Measurements from ENCODE around the gene CCIN. TPM values are rescaled to one million over a fixed set of nuclear protein-coding genes. Genes with fewer than 3 reads are reported as not detected.

The CCIN gene
- total and polyA plus RNA-seq, 2 of the 13 experiments (the other 11 are each of a cell fraction or from before 2014, with no cell fraction given) = not detected

DNA sequence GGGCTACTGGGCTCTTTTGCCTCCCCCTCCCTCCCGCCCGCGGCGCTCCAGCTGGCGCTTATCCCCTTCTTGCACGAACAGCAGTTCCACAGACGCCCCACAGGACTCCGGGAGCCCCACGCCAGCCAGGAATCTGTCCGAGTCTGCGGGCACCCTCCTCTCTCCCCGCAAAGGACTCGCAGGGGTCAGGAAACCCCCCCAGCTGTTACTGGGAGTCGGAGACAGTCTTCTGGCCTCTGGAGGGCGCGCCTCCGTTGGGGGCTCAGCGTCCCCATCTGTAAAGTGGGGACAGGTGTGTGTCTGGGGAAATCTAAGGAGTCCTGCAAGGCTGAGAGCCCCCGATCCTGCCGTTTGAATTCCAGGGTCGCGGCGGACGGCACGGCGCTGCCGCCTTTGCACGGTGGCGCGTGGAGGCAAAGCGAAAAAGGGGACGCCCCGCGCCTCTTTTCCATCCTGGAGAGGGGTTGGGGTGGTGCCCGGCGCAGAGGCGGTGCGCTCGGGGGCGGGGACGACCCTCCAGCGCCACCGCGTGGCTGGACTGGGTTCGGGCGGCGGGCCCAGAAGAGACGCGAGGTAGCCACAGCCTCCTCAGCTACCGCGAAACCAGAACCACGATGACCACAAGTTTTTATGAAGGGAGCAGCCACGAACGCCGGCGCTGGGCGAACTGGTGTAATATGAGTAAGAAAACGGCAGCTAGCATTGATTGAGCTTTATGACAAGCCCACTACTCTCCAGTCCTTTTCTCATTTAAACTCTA lies 2.8 kb upstream of the CCIN start (continued):
- TF ChIP-seq POGK (CRISPR knock-in tag; conservative IDR thresholded peaks at IDR 0.05) (0 out of 2 replicates have a peak, but pooled peaks have one; percentile 51), ZNF263 (CRISPR knock-in tag; IDR thresholded peaks at IDR 0.05) (no peak), ZNF747 (CRISPR knock-in tag; IDR thresholded peaks at IDR 0.05; ENCODE audit: borderline replicate concordance) (peak; percentile 37; the same call in 1 of the 2 replicates), SP140L (CRISPR knock-in tag; IDR thresholded peaks at IDR 0.05; ENCODE audit: borderline replicate concordance) (no peak), ZNF777 (CRISPR knock-in tag; IDR thresholded peaks at IDR 0.05) (0 out of 2 replicates have a peak, but pooled peaks have one; percentile 27), MBD4 (IDR thresholded peaks at IDR 0.05; ENCODE audit: borderline replicate concordance, low read length) (no peak), ZNF264 (CRISPR knock-in tag; IDR thresholded peaks at IDR 0.05) (no peak), ZNF550 (CRISPR knock-in tag; IDR thresholded peaks at IDR 0.05; ENCODE audit: borderline replicate concordance) (0 out of 2 replicates have a peak, but pooled peaks have one; percentile 67), ATF7-NPFF (CRISPR knock-in tag; IDR thresholded peaks at IDR 0.05; ENCODE audit: low read depth) (no peak), ASH2L (IDR thresholded peaks at IDR 0.05; ENCODE audit: insufficient read length, low read depth, low read length) (no peak), HNRNPH1 (optimal IDR thresholded peaks at IDR 0.05; ENCODE audit: low read depth, low read length) (no peak), ZNF629 (CRISPR knock-in tag; conservative IDR thresholded peaks at IDR 0.05) (peak; percentile 96), THAP7 (CRISPR knock-in tag; IDR thresholded peaks at IDR 0.05) (no peak), PAWR (CRISPR knock-in tag; IDR thresholded peaks at IDR 0.05; ENCODE audit: borderline replicate concordance) (no peak), ZNF557 (CRISPR knock-in tag; IDR thresholded peaks at IDR 0.05) (0 out of 2 replicates have a peak, but pooled peaks have one; percentile 25), ZNF605 (CRISPR knock-in tag; IDR thresholded peaks at IDR 0.05) (no peak), STAG1 (CRISPR knock-in tag; IDR thresholded peaks at IDR 0.05) (peak; percentile 92), GFI1 (CRISPR knock-in tag; IDR thresholded peaks at IDR 0.05; ENCODE audit: borderline replicate concordance) (no peak; the same call in 1 of the 2 replicates), ZNF792 (CRISPR knock-in tag; IDR thresholded peaks at IDR 0.05) (no peak), RAD51 (IDR thresholded peaks at IDR 0.05; ENCODE audit: borderline replicate concordance) (no peak)
- TF ChIP-seq, protein P1, sequence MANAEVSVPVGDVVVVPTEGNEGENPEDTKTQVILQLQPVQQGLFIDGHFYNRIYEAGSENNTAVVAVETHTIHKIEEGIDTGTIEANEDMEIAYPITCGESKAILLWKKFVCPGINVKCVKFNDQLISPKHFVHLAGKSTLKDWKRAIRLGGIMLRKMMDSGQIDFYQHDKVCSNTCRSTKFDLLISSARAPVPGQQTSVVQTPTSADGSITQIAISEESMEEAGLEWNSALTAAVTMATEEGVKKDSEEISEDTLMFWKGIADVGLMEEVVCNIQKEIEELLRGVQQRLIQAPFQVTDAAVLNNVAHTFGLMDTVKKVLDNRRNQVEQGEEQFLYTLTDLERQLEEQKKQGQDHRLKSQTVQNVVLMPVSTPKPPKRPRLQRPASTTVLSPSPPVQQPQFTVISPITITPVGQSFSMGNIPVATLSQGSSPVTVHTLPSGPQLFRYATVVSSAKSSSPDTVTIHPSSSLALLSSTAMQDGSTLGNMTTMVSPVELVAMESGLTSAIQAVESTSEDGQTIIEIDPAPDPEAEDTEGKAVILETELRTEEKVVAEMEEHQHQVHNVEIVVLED (CRISPR knock-in tag; IDR thresholded peaks at IDR 0.05; ENCODE audit: borderline replicate concordance) = peak; percentile 25; the same call in 1 of the 2 replicates
- TF ChIP-seq, protein P2, sequence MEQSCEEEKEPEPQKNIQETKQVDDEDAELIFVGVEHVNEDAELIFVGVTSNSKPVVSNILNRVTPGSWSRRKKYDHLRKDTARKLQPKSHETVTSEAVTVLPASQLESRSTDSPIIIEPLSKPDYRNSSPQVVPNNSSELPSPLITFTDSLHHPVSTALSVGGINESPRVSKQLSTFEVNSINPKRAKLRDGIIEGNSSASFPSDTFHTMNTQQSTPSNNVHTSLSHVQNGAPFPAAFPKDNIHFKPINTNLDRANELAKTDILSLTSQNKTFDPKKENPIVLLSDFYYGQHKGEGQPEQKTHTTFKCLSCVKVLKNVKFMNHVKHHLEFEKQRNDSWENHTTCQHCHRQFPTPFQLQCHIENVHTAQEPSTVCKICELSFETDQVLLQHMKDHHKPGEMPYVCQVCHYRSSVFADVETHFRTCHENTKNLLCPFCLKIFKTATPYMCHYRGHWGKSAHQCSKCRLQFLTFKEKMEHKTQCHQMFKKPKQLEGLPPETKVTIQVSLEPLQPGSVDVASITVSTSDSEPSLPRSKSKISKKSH (CRISPR knock-in tag; IDR thresholded peaks at IDR 0.05; ENCODE audit: borderline replicate concordance) = no peak

Data from HepG2 (cell line).